ENCODE measurements around the gene ZC3H4.

Gene ZC3H4

GRCh38 chr19:47020992-47021496 is 92.5 kb downstream of the ZC3H4 start:
- no peak for DNase-seq (ENCODE audit: low read depth)

GRCh38 chr19:47020132-47020805 is 93.3 kb downstream of the ZC3H4 start:
- no peak for DNase-seq (ENCODE audit: low read depth)

GRCh38 chr19:47019431-47020041 is 94.0 kb downstream of the ZC3H4 start, which contains the start of gene NPAS1:
TSS of gene NPAS1 (plus strand) at chr19:47019837. CDS start at chr19:47021048, 1,211 bp downstream.
- no peak for DNase-seq (ENCODE audit: low read depth)

- no peak for DNase-seq (ENCODE audit: low read depth)
Observed at GRCh38 chr19:47018923-47019322, 94.7 kb downstream of the ZC3H4 start.

All from iris pigment epithelial cell (primary cell).